ENCODE data around the gene LNPEP.

DNA sequence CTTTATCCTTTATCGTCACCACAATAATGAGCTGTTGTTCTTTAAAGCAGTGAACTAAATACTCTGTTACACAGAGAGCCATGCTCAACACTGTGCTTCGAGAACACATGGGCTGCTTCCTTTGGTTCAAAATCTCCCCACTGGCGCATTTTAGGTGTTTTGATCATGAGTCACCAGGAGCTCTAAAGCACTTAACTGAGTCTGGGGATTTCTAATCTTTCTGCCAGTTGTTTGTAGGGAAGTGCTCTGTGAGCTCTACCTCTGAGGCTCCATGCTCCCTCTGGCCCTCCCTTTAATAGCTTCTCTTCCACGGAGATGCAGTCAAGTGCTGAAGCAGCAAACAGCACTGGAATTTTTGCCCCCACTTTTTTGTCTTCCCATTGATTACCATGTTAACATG lies 42.5 kb upstream of the LNPEP start:
- TF ChIP-seq, protein P1, sequence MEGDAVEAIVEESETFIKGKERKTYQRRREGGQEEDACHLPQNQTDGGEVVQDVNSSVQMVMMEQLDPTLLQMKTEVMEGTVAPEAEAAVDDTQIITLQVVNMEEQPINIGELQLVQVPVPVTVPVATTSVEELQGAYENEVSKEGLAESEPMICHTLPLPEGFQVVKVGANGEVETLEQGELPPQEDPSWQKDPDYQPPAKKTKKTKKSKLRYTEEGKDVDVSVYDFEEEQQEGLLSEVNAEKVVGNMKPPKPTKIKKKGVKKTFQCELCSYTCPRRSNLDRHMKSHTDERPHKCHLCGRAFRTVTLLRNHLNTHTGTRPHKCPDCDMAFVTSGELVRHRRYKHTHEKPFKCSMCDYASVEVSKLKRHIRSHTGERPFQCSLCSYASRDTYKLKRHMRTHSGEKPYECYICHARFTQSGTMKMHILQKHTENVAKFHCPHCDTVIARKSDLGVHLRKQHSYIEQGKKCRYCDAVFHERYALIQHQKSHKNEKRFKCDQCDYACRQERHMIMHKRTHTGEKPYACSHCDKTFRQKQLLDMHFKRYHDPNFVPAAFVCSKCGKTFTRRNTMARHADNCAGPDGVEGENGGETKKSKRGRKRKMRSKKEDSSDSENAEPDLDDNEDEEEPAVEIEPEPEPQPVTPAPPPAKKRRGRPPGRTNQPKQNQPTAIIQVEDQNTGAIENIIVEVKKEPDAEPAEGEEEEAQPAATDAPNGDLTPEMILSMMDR (IDR thresholded peaks at IDR 0.05; ENCODE audit: low read depth, low read length, missing input control), result no peak
- no peak for TF ChIP-seq SP1 (IDR thresholded peaks at IDR 0.05)
- no peak for TF ChIP-seq YY1 (IDR thresholded peaks at IDR 0.05)
- TF ChIP-seq GABPA (IDR thresholded peaks at IDR 0.05 in 1 of 2, conservative IDR thresholded peaks at IDR 0.05 in 1 of 2), result no peak
- TF ChIP-seq HNF4A (conservative IDR thresholded peaks at IDR 0.05), result no peak
- TF ChIP-seq, protein P2, sequence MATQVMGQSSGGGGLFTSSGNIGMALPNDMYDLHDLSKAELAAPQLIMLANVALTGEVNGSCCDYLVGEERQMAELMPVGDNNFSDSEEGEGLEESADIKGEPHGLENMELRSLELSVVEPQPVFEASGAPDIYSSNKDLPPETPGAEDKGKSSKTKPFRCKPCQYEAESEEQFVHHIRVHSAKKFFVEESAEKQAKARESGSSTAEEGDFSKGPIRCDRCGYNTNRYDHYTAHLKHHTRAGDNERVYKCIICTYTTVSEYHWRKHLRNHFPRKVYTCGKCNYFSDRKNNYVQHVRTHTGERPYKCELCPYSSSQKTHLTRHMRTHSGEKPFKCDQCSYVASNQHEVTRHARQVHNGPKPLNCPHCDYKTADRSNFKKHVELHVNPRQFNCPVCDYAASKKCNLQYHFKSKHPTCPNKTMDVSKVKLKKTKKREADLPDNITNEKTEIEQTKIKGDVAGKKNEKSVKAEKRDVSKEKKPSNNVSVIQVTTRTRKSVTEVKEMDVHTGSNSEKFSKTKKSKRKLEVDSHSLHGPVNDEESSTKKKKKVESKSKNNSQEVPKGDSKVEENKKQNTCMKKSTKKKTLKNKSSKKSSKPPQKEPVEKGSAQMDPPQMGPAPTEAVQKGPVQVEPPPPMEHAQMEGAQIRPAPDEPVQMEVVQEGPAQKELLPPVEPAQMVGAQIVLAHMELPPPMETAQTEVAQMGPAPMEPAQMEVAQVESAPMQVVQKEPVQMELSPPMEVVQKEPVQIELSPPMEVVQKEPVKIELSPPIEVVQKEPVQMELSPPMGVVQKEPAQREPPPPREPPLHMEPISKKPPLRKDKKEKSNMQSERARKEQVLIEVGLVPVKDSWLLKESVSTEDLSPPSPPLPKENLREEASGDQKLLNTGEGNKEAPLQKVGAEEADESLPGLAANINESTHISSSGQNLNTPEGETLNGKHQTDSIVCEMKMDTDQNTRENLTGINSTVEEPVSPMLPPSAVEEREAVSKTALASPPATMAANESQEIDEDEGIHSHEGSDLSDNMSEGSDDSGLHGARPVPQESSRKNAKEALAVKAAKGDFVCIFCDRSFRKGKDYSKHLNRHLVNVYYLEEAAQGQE (IDR thresholded peaks at IDR 0.05), result no peak
- TF ChIP-seq, protein P3, sequence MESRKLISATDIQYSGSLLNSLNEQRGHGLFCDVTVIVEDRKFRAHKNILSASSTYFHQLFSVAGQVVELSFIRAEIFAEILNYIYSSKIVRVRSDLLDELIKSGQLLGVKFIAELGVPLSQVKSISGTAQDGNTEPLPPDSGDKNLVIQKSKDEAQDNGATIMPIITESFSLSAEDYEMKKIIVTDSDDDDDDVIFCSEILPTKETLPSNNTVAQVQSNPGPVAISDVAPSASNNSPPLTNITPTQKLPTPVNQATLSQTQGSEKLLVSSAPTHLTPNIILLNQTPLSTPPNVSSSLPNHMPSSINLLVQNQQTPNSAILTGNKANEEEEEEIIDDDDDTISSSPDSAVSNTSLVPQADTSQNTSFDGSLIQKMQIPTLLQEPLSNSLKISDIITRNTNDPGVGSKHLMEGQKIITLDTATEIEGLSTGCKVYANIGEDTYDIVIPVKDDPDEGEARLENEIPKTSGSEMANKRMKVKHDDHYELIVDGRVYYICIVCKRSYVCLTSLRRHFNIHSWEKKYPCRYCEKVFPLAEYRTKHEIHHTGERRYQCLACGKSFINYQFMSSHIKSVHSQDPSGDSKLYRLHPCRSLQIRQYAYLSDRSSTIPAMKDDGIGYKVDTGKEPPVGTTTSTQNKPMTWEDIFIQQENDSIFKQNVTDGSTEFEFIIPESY (IDR thresholded peaks at IDR 0.05), result no peak

All from liver (tissue), 3 donors.